Loucy (cell line): ENCODE results near the gene USP34.

Source experiments
- CTCF ChIP-seq: fragments of 200-600 bp; sonication (generic); conservative IDR thresholded peaks from 2 replicates; pipeline ENCODE4 v1.5.1; 2014; ENCODE audit warnings: mild to moderate bottlenecking, antibody characterized with exemption, low read length
- EZH2phosphoT487 ChIP-seq: fragments of 200-600 bp; IDR thresholded peaks from 2 replicates; pipeline ENCODE4 v1.6.1; 2018; ENCODE audit warnings: antibody characterized with exemption, mild to moderate bottlenecking, moderate library complexity, borderline replicate concordance

GRCh38 chr2:61275575-61276184, 195.2 kb downstream of the USP34 start:
- no peak for TF ChIP-seq EZH2phosphoT487
- no peak for TF ChIP-seq CTCF
